ENCODE results near the gene SLC9A9.

- TF ChIP-seq, protein P1, sequence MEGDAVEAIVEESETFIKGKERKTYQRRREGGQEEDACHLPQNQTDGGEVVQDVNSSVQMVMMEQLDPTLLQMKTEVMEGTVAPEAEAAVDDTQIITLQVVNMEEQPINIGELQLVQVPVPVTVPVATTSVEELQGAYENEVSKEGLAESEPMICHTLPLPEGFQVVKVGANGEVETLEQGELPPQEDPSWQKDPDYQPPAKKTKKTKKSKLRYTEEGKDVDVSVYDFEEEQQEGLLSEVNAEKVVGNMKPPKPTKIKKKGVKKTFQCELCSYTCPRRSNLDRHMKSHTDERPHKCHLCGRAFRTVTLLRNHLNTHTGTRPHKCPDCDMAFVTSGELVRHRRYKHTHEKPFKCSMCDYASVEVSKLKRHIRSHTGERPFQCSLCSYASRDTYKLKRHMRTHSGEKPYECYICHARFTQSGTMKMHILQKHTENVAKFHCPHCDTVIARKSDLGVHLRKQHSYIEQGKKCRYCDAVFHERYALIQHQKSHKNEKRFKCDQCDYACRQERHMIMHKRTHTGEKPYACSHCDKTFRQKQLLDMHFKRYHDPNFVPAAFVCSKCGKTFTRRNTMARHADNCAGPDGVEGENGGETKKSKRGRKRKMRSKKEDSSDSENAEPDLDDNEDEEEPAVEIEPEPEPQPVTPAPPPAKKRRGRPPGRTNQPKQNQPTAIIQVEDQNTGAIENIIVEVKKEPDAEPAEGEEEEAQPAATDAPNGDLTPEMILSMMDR (IDR thresholded peaks at IDR 0.05; ENCODE audit: low read depth, low read length) = no peak
- no peak for TF ChIP-seq POLR2A (IDR thresholded peaks at IDR 0.05; ENCODE audit: extremely low read depth, insufficient read length)
These were observed 35.8 kb downstream of the SLC9A9 start for GRCh38 chr3:143812481-143812880.

Measured in NB4 (cell line).